Gastroesophageal sphincter (tissue), 3 donors: ENCODE measurements around the gene VDR.

ENCODE experiments used
- CTCF ChIP-seq, 4 experiments: fragments of 200-600 bp in 2 of 4; fragments of 450-650 bp in 2 of 4; sonication (generic) in 1 of 4; IDR thresholded peaks; one replicate each; pipeline ENCODE4 v1.5.1; 2017 to 2019; ENCODE audit warnings: antibody characterized with exemption in 4 of 4, mild to moderate bottlenecking in 2 of 4, moderate library complexity in 2 of 4
- EP300 ChIP-seq: sonication (generic); formaldehyde crosslinking; IDR thresholded peaks from one replicate; pipeline ENCODE4 v1.6.1; 2017; ENCODE audit warnings: antibody characterized with exemption, mild to moderate bottlenecking
- POLR2A ChIP-seq, 2 donors: fragments of 450-650 bp; IDR thresholded peaks; one replicate each; pipeline ENCODE4 v1.6.1; 2017; ENCODE audit warnings: antibody characterized with exemption in 2 of 2, mild to moderate bottlenecking in 2 of 2, moderate library complexity in 1 of 2
- POLR2AphosphoS5 ChIP-seq: sonication (generic); formaldehyde crosslinking; IDR thresholded peaks from one replicate; pipeline ENCODE4 v1.6.1; 2017; ENCODE audit warnings: antibody characterized with exemption

- TF ChIP-seq POLR2A (IDR thresholded peaks at IDR 0.05) (no peak), CTCF (IDR thresholded peaks at IDR 0.05) (no peak), POLR2AphosphoS5 (no peak), EP300 (no peak)
These were observed 5.3 kb downstream of the VDR start for GRCh38 chr12:47899466-47899865.
